Stimulated activated CD8-positive, alpha-beta memory T cell treated with anti-CD3 and anti-CD28 coated beads, Interleukin-12 subunit alpha, Interleukin-12 subunit beta, amount 100 ng/mL, for 24 hours (primary cell): Measurements from ENCODE around the gene HUNK.
"Not testable (repeated sequence)": the region's sequence is repeated elsewhere in the genome, so short reads cannot be mapped to it uniquely, and the experiment has no call there.

ENCODE experiments used
- DNase-seq: peaks from one replicate; pipeline ENCODE4 v3.0.0-alpha.2; 2020; ENCODE audit errors: extremely low read depth

Gene HUNK

DNA sequence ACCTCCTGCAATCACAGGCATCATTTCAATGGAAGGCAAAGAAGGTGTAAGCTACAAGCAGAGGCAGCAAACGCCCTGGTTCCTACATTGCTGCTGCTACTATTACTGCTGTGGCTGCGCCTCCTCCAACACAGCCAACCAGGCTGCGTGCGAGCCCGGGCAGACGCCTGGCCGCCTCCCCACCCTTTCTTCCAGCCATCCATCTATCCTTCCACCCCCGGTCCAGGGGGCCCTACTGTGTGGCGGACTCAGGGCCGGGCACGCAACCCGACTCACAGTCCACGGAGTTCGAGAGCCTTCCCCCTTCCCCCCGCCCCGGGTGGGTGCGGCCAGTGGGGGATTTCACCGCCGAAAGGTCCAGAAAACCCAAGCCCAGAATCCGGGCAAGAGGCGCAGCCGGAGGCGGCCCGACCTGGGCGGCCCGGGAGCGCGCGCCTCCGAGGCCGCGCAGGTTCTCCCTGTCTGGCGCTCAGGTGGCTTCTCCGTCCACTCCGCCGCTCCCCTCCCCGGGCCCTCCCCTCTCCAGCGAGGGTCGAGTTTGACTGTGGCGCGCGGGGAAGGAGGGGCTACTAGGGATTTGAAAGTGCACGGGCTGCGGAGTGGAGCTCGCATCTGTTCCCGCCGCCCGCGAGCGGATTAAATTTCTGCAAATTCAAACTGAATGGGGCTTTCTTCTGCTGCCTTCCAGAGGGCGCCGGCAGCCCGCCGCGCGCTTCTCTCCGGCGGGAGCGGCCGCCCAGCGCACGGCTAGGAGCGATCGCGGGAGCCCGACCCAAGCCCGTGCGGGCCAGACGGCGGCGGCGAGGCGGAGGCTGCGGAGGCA, at the start of gene HUNK:
Gene HUNK (plus strand): TSS at position 569 of the 823 bp plus-strand sequence. CDS start 655 bp downstream, outside the sequence.
- DNase-seq = no peak

DNA sequence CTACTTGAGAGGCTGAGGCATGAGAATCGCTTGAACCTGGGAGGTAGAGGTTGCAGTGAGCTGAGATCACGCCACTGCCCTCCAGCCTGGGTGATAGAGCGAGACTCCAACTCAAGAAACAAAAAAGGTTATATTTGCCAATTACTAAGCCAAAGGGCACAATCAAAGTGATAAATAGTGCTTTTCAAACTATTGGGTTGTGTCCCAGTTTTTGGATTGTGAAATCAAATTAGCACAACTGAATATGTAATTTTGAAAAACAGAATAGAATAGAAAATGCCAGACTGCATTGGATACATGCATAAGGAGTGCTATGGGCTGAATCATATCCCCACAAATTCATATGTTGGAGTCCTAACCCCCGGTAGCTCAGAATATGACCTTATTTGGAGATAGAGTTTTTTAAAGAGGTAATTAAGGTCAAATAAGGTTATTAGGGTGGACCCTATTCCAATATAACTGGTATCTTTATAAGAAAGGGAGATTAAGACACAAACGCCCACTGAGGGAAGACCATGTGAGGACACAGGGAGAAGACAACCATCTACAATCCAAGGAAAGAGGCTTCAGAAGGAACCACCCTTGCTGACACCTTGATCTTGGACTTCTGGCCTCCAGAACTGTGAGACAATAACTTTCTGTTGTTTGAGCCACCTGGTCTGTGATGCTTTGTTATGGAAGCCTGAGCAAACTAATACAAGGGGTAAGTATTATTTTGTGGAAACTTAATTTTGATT, 42.9 kb upstream of the HUNK start:
- no peak for DNase-seq

DNA sequence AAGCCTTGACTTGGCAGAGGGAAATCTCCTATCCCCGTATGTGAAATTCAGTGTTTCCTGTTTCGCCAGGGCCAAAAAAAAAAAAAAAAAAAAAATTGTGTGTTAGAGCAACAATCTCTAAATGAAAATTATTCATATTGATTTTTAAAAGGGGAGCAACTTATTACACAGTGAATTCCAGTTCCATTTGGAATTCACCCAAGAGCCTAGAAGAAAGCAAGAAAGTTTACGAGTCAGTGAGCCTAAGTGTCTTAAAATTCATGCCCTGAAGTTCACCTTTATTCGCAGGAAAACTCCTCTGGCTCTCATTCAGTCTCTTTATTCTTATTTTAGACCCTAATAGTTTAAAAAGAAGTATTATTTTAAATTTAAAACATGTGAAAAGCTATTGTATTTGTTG, 42.1 kb upstream of the HUNK start:
- DNase-seq = no peak

DNA sequence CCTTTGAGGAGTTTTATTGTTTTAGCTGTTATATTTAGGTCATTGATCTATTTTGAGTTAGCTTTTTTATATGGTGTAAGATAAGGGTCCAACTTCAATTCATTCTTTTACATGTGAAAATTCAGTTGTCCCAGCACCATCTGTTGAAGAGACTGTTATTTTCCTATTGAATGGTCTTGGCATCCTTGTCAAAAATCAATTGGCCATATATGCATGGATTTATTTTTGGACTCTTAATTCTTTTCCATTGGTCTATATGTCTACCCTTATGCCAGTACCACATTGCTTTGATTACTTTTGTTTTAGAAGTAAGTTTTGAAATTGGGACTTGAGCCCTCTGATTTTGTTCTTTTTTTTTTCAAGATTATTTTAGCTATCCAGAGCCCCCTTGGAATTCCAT, 35.8 kb upstream of the HUNK start:
- no peak for DNase-seq

DNA sequence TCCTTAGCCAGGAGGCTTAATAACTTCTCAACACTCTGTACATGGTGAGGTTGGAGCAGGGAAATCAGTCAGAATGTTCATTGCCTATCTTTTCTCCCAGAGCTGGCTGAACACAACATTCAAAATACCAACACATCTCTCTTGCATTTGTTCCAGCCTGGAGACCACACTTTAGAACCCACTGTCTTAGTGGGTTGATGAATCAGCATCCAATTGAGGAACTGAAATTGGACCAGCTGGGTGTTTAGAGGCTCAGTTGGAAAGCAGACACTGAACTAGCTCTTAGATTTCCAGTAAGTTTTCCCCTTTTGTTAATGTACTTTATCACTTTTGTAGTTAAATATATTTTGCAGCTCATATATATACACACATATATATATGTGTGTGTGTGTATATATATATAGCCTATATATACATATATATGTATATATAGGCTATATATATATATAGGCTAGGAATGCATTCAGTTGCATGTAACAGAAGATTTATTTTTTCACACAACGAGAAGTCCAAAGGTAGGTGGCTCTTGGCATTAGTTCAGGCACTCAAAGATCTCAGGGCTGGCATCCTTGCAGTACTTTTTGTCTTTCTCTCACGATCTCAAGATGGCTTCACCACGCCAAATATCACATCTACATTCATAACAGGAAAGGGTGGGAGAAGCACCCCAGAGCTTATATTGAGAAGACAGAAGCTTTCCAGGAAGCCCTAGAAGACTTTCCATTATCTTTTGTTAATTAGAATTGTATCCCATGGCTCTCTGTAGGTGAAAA, 35.0 kb upstream of the HUNK start:
- no peak for DNase-seq

DNA sequence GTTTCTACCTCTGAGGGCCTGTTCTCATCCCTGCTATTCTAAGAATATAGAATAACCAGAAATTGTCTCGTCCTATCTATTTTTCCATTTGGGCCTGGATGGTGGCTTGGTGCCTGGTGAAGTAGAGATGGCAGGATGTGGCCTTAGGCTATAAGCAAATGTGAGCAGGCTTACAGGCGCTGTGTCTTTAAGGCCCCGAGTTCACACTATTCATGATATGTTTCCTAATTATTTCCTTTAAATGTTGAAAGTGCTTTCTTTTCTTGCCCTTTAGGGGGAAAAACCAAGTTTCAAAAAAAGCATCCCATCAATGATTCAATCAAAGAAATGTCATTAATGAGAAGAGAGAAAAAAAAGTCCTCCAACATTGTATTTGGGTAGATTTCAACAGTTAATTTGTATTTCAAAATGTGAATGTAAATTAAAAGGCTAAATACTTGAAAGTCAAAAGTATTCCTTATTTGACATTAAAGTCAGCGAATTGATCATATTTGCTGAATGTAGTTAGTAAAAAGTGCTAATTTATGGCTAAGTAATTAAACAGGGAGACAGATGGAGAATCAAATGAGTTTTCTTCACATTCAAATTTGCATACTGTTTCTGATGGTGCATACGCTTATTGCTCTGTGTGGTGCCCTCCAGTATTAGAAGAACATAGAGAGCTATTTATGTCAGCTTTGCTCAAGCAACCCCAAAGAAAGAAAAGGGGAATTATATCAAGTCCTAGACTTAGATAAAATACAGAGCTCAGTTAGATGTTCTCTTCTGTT, 34.0 kb upstream of the HUNK start:
- no peak for DNase-seq

DNA sequence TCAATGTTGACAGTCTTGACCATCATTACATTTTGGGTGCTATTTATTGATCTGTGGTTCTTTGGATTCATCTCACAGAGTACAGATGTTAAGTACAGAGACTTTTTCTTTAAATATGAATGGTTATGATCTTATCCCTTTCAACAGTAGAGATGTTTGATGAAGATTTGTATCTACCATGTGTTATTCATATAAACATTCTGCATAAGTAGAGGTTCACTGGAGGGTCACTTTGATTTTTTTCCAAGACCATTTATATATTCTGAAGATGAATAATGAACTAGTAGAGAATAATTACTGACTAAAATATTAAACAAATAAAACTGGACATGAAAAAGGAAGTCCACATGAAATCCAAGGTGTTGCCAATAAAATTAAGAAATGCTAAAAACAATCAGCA, 28.6 kb upstream of the HUNK start:
- no peak for DNase-seq

DNA sequence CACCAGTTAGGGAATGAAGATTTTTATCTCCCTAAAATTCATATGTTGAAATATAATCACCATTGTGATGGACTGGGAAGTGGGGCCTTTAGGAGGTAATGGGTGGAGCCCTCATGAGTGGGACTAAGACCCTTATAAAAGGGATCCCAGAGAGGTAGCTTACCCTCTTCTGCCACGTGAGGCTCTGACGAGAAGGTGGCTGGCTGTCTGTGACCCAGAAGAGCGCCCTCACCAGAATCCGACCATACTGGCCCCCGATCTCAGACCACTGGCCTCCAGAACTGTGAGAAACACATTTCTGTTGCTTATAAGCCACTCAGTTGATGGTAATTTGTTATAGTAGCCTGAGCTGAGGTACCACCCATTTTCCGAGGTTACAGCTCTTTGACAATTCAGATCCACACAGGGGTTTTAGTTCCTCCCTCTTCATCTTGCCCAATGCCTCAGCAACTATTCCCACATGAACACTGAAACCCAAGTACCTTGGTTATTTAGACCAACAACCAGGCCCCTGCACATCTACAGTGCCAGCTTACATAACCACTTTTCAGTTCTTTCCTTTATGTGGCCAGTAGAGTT, 27.6 kb upstream of the HUNK start:
- no peak for DNase-seq

DNA sequence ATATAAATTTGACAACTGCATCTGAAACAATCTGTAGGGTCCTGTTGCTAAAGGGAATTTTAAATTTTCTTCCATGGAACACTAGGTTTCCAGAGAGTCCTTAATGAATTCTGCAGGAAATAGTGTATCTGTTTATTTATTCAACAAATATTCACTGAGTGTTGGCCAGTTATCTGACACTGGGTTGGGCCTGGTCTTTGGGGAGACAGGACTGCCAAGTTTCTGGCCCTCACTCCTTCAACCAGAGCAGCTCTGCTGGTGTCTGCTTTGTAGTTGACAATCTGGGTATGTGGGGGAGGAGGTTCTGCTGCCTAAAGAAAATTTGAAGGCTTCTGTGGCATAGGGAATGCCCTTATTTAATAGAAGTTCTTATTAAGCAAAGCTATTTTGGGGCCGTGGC, 26.1 kb upstream of the HUNK start:
- DNase-seq = no peak

DNA sequence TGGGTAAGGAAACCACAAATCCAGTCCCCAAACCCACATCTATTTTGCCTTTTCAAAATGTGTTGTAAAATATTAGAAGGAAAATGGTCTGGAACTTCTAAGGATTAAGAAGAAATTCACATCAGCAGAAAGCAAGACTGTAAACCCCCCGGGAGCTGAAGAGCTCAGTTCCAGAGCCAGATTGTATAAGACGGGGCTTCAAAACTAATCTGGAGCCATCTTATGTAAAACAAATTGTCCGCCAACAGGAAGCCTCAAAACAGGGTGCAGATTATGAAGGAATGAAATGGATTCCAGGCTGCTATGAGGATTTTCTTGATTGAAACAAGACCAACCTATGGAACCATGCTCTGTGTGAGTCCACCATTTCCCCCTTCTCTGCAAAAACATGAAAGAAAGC, 25.1 kb upstream of the HUNK start:
- DNase-seq = no peak

DNA sequence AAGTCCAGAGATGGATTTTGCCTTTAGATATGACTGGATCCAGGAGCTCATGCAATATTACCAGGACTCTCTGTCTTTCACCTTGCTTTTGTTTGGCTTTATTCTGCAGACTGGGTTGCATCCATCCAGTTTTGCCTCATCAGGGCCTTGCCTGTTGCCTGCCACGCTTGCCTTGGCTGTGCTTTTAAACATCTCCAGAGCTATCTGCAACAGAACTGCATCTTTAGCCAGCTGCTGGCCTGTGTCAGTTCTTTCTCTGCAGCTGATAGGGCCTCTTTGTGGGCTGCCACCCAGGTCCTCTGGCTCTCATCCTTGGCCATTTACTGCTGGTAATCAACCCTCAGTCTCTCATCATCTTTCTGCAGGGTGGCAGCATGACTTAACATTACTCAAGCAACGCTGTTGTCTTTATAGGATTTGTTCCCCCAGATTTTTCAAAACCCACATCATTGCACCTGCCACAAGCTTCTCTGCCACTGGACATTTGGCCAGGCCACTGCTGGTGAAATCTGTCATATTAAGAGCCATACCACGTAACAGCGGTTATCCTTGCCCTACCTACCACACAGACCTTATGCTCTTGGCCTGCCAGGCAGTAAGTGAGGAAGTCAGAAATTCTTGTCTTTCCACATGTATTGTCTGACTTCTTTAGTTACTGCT, 24.4 kb upstream of the HUNK start:
- DNase-seq = no peak

DNA sequence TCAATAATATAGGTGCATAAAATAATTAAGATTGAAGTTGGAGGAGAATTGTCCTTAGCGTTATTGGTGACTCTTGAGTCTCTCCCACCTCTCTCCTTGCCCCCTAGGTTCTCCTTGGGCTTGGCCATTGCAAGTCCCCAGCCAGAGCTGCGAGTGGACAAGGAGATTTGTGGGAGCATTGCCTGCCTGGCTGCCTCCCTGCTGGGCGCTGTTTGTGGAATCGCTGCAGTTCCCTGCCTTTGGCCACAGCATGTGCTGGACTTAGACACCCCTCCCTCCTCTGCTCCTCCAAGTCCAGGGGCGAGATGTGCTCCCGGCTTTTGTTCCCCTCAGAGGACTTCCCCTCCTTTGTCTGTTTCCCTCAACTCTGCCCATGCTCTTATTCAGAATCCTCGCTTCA, 21.9 kb upstream of the HUNK start:
- DNase-seq = no peak

DNA sequence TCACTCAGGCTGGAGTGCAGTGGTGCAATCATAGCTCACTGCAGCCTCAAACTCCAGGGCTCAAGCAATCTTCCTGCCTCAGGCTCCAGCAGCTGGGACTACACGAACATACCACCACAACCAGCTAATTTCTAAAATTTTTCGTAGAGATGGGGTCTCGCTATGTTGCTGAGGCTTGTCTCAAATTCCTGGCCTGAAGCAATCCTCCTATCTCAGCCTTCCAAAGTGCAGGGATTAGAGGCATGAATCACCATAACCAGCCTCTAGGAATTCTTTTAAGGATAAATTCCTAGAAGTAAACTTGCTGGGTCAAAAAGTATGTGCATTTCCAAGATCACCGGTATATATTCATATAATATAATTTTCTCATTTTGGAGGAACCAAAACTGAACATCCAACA, 17.6 kb upstream of the HUNK start:
- no peak for DNase-seq

DNA sequence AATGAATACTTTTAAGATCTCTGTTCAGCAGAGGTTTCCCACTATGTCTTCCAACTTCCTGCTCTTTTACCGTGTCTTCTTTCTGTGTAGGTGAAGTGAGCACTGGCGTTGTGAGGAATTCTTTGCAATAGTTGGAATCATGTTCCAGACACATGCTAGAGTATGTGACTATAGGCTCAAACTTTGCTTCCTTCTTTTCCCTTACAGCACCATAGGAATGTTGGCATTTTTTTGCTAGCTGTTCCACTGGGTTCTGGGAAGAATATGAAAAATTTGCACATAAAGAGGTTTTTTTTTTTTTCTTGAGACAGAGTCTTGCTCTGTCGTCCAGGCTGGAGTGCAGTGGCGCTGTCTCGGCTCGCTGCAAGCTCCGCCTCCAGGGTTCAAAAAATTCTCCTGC, 15.7 kb upstream of the HUNK start:
- DNase-seq = no peak

DNA sequence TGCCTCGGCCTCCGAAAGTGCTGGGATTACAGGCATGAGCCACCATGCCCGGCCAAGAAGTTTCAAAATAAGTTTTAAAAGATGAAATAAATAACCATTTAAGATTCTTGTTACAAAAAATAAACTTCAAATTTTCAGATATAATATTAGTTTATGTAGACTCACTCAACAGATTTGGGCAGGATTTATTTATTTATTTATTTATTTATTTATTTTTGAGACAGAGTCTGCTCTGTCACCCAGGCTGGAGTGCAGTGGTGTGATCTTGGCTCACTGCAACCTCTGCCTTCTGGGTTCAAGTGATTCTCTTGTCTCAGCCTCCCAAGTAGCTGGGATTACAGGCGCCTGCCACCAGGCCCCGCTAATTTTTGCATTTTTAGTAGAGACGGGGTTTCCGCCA, 15.2 kb upstream of the HUNK start:
- DNase-seq = not testable (repeated sequence)

DNA sequence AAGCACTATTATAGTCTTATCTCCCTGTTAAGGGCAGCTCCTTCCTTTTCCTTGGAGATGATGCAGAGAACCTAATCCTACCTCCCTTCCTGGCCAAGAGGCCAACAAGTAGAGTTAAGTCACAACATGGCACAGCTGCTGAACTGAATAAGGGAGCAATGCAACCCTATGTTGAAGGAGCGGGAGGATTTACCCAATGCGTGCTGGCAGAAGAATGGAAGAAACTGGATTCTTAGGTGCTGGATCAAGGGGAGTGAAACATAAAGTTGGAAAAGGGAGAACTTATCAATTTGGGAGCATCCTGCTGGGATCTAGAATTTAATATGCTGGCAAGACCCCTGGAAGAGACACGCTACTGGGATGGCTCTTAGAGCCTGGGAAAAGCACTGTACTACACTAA, 12.0 kb upstream of the HUNK start:
- no peak for DNase-seq

DNA sequence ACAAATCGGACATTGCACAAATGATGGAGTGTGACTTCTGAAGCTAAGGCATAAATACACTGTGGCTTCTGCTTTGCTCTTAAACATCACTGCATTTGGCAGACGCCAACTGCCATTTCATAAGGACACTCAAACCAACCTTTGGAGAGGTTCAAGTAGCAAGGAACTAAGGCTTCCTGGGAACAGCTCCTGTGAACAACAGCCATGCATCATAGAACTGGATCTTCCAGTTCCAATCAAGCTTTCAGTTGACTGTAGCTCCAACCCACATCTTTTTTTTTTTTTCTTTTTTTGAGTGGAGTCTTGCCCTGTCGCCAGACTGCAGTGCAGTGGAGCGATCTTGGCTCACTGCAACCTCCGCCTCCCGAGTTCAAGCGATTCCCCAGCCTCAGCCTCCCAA, 10.7 kb upstream of the HUNK start:
- DNase-seq = no peak

DNA sequence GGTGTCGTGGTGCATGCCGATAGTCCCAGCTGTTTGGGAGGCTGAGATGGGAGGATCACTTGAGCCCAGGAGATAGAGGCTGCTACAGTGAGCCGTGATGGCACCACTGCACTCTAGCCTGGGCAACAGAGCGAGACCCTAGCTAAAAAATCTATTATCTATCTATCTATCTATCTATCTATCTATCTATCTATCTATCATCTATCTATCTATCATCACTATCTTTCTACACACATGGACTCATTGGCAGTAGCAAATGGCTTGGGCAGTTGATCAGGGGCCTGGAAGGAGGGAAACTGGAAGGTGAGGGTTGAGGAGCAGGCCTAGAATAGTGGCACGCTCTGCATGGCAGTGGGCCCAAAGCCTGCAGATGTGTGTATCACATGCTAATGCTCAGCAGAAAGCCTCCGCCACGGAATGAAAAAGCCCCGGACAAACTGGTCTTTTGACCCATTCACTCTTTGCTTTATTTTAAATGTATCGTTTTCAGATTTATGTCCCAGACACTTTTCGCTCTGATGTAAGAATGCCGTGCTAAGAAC, 7.3 kb upstream of the HUNK start:
- no peak for DNase-seq

DNA sequence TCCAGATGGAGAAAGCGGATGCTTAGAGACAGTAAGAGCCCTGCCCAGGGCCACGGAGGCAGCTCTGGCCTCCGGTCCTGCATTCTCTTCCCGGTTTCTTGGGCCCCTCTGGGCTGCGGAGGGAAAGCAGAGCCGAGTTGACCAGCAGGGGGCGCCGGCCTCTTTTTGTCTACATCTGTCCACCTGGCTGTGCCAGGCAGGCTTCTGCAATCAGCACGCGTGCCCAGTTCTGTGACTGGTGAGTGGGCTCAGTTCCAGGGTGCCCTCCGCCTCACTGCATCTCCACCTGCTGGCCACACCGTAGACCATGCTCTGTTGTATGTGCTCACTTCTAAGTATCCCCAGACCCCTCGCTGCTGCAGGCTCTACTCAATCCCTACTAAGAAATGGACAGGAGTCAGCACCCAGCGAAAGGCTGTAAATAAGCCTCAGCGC, 6.7 kb upstream of the HUNK start:
- peak; percentile 21 for DNase-seq

DNA sequence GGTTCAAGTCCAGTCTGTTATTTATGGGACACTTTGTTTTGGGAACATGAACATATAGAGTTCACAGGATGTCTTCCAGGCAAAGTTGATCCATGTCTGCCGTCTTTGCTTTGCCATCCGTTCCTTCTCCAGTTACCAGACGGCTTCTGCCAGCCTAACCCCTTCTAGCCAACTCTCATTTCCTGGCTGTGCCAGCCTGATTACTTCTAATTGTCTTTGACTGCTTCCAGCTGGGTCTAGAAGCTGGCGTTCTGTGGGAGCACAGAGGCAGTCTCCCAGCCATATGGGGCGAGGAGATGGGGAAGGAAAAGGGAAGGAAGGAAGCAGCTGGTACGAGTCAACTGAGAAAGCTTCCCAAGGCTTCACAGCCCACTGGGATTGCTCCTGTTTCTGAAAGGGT, 3.1 kb upstream of the HUNK start:
- DNase-seq = no peak
